ENCODE measurements around the gene RYR3.

The RYR3 gene

DNA sequence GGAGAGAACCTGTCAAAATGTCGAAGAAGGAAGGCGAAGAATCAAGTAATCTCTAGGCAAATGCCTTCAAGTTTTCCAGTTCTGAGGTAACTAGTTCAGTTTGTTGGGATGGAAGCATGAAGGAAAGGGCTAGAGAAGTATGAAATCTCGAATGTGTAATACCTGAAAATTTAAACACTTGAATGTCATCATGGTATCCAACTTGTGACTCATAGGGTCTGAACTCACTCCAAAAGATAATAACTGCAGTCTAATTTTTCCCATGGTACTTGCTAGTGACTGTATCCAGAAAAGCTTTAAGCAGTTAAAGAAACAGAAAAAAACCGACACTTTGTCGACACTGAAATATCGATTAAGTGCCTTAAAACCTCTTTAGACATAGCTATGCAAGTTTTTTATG is 554.6 kb downstream of the RYR3 start:
- no peaks in the 10 kb centered on the region for H4K20me1 ChIP-seq (ENCODE audit: insufficient read depth)
- no peaks in the 10 kb centered on the region for H3K36me3 ChIP-seq (ENCODE audit: insufficient read depth)
- TF ChIP-seq CTCF (conservative IDR thresholded peaks at IDR 0.05; ENCODE audit: low read depth, low read length) = no peak
- H3K4me1 ChIP-seq (ENCODE audit: low read depth, poor library complexity, severe bottlenecking) = no peaks in the 10 kb centered on the region
- H3K4me3 ChIP-seq (IDR thresholded peaks at IDR 0.05; ENCODE audit: insufficient read depth, low read depth, low read length) = no peak overlapping the region
- H3K27ac ChIP-seq = no peak overlapping the region
- no peaks in the 10 kb centered on the region for H3K79me2 ChIP-seq (ENCODE audit: insufficient read depth, low read depth)
- no peak overlapping the region for H3K9ac ChIP-seq
- no peaks in the 10 kb centered on the region for H3K27me3 ChIP-seq (ENCODE audit: insufficient read depth, low read depth)
- H3K4me2 ChIP-seq = no peak overlapping the region
- H2AFZ ChIP-seq (ENCODE audit: low read depth) = no peak overlapping the region

DNA sequence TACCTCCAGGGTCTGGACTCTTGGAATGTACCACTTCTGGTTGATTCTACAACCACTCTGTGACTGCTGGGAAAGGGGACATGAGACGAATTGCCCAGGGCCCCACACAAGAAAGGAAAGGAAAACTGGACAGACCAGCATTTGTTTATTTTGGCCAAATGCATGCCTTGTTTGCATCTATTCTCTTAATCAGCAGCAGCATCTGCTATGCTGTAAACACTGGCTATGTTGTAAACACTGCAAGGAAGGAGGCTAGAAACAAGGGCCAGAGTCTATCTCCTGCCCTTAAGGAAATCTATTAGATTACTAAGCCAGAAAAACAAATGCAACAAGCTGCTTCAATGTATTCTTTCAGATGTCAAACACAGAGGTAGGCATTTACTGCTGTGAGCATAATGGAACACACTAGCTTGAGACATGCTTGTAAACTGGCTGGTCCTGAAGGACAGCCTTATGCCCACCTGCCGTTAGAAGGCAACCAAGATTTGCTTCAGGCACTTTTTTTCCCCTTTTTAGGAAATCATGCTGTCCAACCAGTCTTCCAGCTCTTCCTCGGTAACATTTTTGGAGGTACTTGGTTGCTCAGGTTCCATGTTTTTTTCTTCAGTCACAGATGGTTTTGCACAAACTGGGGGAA is 555.5 kb downstream of the RYR3 start:
- Histone ChIP-seq H3K36me3 (ENCODE audit: insufficient read depth) (no peaks in the 10 kb centered on the region), H3K27ac (no peak overlapping the region), H3K4me1 (ENCODE audit: low read depth, poor library complexity, severe bottlenecking) (no peaks in the 10 kb centered on the region), H2AFZ (ENCODE audit: low read depth) (no peak overlapping the region), H3K27me3 (ENCODE audit: insufficient read depth, low read depth) (no peaks in the 10 kb centered on the region), H3K4me3 (IDR thresholded peaks at IDR 0.05; ENCODE audit: insufficient read depth, low read depth, low read length) (no peak overlapping the region), H4K20me1 (ENCODE audit: insufficient read depth) (no peaks in the 10 kb centered on the region), H3K4me2 (no peak overlapping the region), H3K79me2 (ENCODE audit: insufficient read depth, low read depth) (no peaks in the 10 kb centered on the region), H3K9ac (no peak overlapping the region)
- no peak for TF ChIP-seq CTCF (conservative IDR thresholded peaks at IDR 0.05; ENCODE audit: low read depth, low read length)

DNA sequence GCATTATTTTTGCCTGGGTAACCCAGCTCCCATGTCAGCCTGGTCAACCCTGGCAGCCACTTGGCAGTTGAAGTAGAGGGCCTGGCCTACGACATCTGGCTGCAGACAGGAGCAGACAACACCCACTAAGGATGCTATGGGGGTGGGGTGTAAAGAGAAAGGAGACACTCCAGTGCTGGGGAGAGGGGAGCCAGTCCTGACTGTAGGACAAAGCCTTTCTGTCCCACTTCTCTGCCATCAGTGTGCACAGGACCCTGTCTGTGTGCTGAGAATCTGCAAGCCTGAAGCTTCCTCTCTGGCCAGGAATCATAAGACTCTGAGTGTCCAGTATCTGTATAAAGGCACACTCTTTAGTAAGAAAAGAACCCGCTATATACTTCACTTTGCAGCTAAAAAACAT is 561.2 kb downstream of the RYR3 start:
- no peak overlapping the region for H3K4me2 ChIP-seq
- no peak for TF ChIP-seq CTCF (conservative IDR thresholded peaks at IDR 0.05; ENCODE audit: low read depth, low read length)
- H3K4me1 ChIP-seq (ENCODE audit: low read depth, poor library complexity, severe bottlenecking) = no peaks in the 10 kb centered on the region
- H3K36me3 ChIP-seq (ENCODE audit: insufficient read depth) = no peaks in the 10 kb centered on the region
- H3K4me3 ChIP-seq (IDR thresholded peaks at IDR 0.05; ENCODE audit: insufficient read depth, low read depth, low read length) = no peak overlapping the region
- H3K79me2 ChIP-seq (ENCODE audit: insufficient read depth, low read depth) = no peaks in the 10 kb centered on the region
- H4K20me1 ChIP-seq (ENCODE audit: insufficient read depth) = no peaks in the 10 kb centered on the region
- no peak overlapping the region for H2AFZ ChIP-seq (ENCODE audit: low read depth)
- no peak overlapping the region for H3K9ac ChIP-seq
- no peak overlapping the region for H3K27ac ChIP-seq
- no peaks in the 10 kb centered on the region for H3K27me3 ChIP-seq (ENCODE audit: insufficient read depth, low read depth)

DNA sequence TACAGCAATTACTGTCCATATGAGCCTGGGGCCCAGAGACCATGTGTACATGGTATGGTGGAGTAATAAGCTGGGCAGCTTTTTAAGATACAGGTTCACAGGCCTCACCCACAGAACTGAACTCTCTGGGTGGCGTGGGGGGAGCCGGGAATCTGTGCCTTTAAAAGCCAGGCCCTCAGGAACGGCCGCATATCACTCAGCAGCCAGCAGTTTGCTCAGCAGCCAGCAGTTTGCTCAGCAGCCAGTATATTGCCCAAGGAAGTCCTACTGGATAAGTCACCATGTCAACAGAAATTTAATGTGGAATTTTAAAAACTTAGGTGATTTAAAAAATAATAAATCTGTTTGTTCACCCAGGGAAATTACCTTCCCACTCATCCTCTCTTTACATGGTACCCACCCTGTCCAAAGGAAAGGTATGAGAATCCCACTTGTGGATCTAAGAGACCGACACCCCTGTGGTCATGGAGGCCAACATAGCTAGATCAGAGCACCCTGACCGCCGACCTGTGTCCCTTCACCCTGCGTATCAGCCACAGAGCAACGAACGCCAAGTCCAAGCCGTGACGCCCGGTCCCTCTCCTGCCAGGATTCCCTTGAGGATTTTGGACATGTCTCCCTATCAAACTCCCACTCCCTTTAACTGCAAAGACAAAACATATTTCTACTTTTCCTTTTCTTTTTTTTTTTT is 561.8 kb downstream of the RYR3 start:
- no peaks in the 10 kb centered on the region for H3K36me3 ChIP-seq (ENCODE audit: insufficient read depth)

More for the DNA sequence above, 561.8 kb downstream of the RYR3 start:
- Histone ChIP-seq H3K9ac (no peak overlapping the region), H3K4me2 (no peak overlapping the region), H3K27ac (no peak overlapping the region), H3K4me1 (ENCODE audit: low read depth, poor library complexity, severe bottlenecking) (no peaks in the 10 kb centered on the region), H3K27me3 (ENCODE audit: insufficient read depth, low read depth) (no peaks in the 10 kb centered on the region), H2AFZ (ENCODE audit: low read depth) (no peak overlapping the region), H4K20me1 (ENCODE audit: insufficient read depth) (no peaks in the 10 kb centered on the region), H3K79me2 (ENCODE audit: insufficient read depth, low read depth) (no peaks in the 10 kb centered on the region), H3K4me3 (IDR thresholded peaks at IDR 0.05; ENCODE audit: insufficient read depth, low read depth, low read length) (no peak overlapping the region)
- no peak for TF ChIP-seq CTCF (conservative IDR thresholded peaks at IDR 0.05; ENCODE audit: low read depth, low read length)
